GM15510 (cell line): ENCODE measurements around the gene GNG2.

ENCODE experiments used
- POLR2A ChIP-seq: IDR thresholded peaks from 3 replicates; pipeline ENCODE4 v1.6.1; 2011; ENCODE audit warnings: borderline replicate concordance; ENCODE audit not compliant: insufficient read length; ENCODE audit errors: extremely low read depth

Gene GNG2

DNA sequence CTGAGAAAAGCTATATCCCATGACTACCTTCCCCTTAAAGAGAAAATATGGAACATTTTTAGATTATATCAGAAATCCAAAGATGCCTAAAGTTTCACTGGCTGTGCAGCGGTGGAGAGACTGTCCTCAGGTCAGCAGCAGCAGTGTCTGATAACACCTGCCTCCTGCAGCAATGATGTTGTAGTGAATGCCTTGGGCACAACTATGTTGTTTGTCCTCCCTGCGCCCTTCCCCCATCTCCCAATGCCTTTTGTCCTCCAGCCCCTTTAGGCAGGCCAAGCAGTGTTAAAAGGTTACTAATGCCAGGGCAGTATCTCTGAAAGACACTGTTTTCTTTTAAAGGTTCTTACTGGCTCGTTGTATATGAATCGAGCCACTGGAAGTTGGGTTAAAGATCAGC, 142.1 kb downstream of the GNG2 start:
- TF ChIP-seq POLR2A, result no peak

DNA sequence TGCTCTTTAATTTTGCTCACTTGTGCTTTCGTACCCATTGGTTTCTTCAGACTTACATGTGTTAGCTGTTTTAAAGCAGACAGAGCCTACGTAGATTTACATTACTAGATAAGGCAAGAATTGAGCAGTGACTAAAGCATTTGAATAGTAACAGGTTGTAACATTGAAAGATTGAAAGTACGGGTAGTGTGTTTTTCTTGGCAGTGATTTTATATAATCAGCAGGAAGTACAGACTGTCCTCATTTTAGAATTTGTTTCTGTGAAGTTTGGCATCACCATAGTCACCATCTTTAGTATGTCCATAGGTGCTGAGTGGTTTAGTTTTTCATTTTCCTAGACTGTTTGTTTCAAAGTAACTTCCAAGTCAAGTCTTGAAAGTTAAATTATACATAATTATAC, 142.9 kb downstream of the GNG2 start:
- no peak for TF ChIP-seq POLR2A

DNA sequence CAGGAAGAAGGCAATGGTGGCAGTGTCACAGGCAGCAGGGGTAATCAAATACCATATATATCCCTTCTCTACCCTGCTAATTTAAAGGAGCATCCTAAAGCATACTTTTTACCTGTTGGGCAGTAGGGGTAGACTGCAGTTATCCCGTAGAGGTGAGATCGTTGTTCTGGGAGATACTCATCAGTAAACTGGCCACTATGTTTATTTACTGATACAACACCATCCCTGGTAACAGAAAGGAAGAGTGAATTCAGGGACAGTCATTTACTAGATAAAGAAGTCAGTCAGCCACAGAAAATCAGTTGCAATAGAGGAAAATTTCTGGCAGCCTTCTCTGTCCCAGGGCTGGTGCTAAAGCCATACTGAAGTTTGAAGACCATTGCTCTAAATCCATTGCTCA, 145.2 kb downstream of the GNG2 start:
- no peak for TF ChIP-seq POLR2A

DNA sequence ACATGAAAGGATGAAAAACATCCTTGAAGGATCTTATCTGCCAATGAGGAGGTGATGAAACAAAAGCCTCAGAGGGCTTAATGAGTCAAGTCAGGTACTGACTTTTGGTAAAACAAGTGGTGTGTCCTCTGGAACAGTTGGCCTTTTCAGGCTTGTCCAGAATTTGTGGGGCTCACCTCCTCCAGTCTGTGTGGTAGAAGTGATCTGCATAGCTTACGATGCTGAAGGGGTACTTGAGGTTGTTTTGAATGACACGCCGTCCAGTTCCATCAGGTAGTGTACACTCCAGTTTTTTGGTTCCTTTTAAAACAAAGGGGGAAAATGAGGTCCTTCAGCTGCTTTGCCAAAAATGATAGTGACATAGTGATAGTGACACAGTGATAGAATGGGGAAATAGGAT, 145.9 kb downstream of the GNG2 start:
- TF ChIP-seq POLR2A, result no peak

DNA sequence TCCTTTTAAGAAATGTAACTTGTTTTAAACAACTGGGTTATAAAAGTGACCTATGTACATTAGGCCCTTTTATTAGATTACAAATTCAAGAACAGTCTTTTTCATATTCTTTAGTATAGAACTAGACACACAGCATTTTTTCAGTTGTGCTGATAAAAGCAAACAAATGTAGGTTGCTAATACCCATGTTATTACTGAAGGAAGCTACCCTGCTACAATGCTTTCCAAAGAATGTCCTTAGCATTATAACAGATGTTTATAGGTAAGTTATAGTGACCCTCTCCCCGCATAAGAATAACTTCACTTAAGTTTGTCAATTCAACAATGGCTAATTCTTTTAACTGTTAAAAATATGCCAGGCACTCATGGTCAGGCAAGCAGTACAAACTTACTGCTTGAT, 146.8 kb downstream of the GNG2 start:
- no peak for TF ChIP-seq POLR2A

DNA sequence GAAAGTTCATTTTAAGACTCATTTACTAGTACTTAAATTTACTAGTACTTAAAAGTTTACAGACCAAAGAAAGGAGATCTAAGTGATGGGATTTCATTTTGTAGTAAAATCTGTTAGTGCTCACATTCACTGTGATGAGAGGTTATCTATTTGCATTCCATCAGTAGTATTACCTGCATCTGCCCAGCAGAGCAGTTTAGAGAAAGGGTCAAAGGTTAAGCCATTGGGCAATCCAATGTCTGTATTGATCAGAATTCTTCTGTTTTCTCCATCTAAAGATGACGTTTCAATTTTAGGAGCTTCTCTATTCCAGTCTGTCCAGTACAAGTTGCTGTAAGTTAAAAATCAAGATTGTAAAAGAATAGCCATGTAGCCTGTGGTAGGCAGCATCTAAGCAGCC, 147.2 kb downstream of the GNG2 start:
- no peak for TF ChIP-seq POLR2A

DNA sequence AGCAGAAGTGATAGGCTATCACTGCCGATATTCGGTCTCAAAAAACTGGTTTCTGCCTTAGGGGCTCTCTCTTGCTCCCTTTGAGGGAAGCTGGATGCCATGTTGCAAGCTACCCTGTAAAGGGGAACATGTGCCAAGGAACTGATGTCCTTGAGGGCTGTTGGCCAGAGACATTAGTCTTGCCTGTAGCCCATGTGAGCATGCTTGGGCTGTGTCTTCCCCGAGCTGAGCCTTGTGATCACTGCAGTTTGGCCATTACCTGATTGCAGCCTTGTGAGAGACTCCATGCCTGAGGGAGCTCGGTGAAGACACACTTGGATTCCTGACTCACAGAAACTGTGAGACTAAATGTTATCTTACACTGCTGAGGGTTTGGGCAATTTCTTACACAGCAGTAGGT, 147.7 kb downstream of the GNG2 start:
- TF ChIP-seq POLR2A, result no peak

DNA sequence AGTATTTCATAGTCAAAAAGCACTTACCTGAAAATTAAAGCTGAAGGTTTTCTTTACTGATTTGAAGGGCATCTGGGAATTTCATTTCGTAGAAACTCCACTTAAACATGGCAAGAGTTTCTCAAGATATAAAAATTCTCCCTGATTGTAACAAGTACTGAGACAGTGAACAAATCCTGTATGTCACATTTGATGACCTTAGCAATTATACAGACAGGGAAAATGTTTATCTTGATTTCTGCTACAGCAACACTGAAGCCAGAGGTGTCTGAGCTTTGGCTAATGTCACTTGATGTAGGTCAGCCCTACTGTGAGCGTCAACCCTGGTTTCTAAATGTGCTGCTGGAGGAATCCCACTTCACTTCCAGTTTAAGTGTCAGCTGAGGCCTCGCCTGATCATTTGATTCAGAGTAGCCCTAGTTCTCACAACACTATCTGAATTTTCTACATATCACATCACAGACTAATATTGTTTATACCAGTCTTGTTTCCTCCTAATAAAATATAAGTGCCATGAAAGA, 149.8 kb downstream of the GNG2 start:
- no peak for TF ChIP-seq POLR2A

DNA sequence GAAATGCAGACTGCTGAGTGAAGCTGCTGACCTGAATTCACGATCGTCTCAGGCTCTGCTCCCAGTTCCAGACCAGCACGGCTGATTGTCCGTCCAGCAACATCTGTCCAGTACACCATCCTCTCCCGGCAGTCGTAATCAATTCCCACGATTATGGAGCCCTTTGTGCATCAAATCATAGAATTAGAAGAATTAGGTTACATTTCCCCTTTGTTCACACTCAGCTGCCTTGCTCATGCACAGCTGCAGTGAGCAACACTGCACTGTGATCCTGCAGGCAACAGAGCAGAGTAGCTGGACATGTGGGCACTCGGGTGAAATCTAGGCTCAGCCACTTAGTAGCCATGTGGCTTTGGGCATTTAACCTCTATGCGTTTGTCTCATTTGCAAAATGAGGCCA, 151.1 kb downstream of the GNG2 start:
- no peak for TF ChIP-seq POLR2A

DNA sequence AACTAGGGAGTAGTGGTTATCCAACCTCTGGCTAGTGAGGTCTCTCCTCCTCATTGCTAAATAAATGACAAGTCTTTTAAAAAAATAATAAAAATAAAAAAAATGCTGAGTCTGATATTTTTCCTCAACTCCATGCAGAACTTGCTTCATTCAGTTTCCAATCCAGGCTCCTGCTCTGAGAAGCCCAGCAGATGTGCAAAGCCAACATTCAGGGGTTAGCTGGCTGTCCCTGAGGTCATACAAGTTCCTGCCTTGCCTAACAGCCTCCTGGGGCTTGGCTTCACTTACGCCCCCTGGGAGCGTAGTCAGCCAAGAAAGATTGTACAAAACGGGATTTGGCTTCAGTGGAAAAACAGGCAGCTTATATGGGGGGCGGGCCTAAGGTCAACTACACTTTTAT, 152.2 kb downstream of the GNG2 start:
- no peak for TF ChIP-seq POLR2A

DNA sequence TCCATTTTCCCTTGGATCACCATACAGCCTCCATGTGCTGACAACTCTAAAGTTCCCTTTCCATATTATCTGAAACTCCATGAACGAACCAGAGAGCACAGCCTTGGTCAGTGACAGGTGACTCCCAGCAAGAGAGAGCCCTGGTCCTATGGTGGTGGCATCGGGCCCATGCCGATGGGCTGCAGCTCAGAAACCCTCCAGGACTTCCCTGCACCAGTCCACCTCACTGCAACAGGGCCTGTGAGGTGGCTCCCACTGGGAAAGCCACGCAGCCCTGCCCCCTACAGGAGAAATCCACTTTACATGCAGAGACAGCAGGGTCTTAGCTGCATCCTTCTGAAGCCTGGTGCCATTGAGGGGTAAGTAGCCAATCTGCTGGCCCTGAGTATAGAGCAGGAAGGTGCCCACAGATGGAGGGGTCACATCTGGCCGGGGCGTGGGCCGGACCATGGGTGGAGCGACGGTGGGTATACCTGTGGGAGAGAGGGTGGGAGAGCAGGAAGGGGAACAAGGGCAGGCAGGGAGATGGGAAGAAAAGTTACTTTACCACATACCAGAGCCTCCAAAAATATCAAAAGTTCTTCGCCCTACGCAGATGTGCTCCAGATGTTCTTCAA, 153.7 kb downstream of the GNG2 start:
- no peak for TF ChIP-seq POLR2A

DNA sequence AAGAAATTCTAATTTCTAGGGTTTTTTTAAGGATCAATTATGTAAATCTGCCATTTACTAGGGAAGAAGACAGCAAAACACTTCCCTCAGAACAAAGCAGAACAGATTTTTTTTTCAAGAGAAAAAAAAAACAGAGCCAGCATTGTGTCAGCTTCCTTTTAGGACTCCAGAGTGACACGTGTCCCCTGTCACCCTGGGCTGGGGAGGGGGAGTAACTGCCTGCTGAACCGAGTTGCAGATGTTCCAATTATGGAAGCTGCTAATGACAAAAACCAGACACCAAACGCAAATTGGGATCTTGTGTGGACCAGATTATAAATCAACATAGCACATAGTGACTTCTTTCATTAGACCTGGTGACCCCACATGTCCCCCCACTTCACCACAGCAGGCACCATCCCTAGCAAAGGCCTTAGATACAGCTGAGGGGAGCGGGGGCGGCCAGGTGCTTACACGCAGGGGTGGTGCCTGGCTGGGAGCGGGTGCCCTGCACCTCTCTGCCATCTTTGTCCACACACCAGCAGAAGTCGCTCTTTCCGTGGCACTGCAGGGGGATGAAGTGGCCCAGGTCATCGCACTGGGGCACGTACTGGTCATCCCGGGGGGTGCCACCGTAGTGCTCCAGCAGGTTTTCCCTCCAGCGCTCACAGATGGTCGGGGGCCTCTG, 154.3 kb downstream of the GNG2 start:
- no peak for TF ChIP-seq POLR2A

DNA sequence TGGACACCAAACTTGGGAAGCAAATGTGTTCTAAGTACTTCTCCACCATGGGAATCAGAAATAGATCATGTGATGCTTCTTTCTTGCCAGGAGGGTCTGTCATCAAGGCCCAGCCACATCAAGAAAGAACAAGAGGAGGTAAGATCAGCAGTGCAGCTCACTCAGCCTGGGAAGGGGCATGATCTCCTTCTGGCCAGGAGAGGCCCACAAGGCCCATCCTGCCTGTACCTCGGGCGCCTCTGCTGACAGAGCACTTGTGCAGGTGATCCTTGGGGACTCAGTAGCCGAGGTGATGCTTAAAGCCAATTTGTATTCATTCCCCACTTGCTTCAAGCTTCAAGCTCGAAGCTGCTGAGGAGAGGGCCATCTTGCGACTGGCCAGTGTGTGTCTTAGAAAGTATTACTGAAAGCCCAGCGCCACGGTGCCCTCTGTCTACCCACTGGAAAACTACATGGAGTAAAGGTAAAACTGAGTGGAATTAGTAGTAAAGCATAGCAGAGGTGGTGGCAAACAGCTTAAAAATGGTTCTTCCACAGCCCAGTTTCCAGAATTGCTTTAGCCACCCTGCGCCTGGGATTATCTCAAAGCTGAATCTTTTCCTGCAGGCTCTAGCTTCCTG, 155.1 kb downstream of the GNG2 start:
- TF ChIP-seq POLR2A, result no peak

DNA sequence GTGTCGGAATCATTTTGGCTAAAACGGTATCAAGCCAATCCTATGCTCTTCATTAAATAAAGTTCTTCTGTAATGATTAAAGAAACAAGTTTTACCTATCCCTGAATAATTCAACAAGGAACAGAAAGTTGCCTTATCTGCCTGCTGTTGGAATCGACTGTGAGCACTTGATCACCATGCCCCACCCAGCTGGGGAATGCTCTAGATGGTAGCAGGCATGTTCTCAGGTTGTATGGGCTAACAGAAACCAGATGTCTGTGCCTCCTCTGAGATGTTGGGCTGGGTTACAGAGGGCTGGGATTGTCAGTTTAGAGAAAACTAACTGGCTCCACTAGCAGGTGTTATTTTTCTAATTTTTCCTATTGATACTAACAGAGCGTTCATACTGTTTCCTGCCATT, 157.8 kb downstream of the GNG2 start:
- TF ChIP-seq POLR2A, result no peak

DNA sequence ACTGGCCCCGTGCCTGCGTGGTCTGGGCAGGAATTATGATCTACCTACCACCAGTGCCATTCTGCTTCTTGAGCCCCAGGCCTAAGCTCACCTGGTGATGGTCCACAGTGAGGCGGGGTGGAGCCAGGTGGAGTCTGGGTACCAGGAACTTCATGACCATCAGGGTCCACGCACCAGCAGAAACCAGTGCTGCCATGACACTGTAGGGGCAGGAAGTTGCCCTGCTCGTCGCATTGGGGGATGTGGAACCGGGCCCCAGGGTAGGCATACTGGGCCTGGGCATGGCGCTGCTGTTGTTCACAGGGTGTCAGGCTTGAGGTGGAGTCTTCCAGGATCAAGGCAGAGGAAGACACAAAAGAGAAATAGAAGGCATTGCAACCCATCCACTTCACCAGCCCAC, 158.6 kb downstream of the GNG2 start:
- no peak for TF ChIP-seq POLR2A
